Measurements from ENCODE around the gene FBXW4.
"Not testable (repeated sequence)": the region's sequence is repeated elsewhere in the genome, so short reads cannot be mapped to it uniquely, and the experiment has no call there.

Gene FBXW4

GRCh38 chr10:101653536-101653935 is 41.4 kb downstream of the FBXW4 start:
- no peak for DNase-seq

- no peak for DNase-seq
Observed at GRCh38 chr10:101651336-101651735, 43.6 kb downstream of the FBXW4 start.

DNA sequence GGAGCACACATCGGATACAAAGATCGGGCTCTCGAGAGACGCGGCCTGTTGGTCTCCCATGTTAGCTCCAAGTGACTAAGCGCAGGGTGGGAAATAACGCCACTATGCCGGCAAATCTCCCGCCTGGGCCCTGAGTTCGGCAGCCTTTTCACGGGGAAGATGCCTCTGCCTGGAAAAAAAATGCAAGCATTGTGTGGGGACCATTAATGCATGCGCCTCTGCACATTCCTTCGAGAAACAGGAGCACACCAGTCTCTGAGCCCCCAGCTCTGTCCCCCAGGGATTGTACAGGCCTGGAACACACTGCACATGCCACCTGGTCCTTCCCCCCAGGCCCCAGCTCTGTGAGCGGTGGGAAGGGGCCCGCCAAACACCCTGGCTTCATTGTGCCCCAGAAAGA is 44.1 kb downstream of the FBXW4 start:
- DNase-seq = no peak

- DNase-seq = no peak
Observed at GRCh38 chr10:101649525-101650085, 45.4 kb downstream of the FBXW4 start.

- no peak for DNase-seq
Observed at GRCh38 chr10:101647255-101647654, 47.7 kb downstream of the FBXW4 start.

DNA sequence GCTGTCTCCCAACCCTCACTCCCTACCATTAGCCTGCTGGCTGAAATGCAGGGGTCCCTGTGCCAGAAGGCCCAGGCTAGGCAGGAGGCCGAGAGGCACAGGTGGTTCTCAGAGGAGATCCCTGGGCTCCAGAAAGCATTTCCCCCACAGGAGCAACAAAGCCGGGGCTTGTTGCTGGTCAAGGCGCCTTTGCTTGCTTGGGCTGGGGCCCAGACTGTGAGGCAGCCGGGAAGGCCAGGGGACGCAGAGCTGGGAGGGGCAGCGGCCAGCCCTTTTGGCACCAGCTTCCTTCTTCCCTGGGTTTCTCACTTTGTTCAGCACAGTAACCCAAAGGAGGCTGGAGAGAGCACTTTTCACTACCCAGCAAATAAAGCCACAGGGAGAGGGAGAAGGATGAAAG is 48.6 kb downstream of the FBXW4 start:
- no peak for DNase-seq

- DNase-seq = no peak
Observed at GRCh38 chr10:101645659-101646058, 49.3 kb downstream of the FBXW4 start.

DNA sequence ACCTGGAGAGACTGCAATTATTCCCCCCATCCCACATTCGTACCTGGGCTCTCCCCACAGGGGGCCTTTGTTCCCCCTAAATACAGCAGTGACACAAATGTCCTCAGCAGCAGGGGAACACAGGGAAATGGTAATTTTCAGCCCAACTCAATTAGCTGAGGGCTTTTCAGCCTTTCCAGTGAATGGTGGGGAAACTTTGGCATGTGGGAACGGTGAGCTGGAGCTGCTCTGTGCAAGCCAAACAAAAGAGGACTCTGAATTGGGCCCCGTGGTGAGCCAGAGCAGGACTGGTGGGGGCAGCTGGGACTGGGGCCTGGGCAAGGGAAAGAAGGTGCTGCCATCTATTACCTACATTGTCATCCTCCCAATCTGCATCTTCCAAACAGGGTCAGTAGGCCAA is 51.0 kb downstream of the FBXW4 start:
- DNase-seq = no peak

GRCh38 chr10:101643546-101643945 is 51.4 kb downstream of the FBXW4 start:
- DNase-seq = no peak

DNA sequence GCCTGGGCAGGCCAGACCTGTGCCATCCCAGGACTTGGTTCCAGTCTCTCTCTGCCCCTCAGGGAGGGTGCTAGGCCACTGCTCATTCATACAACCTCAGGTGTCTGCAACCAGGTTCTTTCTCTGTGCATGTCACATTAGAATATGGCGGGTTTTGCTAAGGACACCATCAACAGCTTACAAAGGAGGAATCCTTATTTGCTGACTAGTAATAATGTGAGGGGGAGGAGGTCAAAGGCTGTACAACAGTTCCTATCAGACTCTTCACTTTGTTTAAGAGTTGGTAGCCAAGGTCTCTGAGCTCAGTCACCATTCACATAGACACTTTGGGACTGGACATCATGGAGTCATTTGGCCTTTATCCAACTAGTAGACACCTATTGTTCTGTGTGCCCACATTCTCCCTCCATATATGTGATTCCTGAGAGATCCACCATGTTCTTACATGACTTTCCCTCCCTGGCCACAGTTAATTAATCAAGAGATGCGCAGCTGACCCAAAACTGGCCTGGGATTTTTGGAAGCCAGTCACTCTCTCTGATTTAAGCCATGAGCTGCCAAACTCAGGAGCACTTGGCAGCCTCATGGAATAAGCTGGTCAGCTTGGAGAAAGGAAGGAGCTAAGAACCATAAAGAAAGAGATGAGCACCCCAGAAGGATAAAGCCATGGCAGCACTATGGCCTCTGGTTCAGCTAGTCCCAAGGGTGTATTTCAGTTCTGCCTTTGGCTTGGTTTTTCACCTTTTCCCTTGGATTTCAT is 55.6 kb downstream of the FBXW4 start:
- DNase-seq = no peak

GRCh38 chr10:101633510-101633909 is 61.5 kb downstream of the FBXW4 start:
- not testable (repeated sequence) for DNase-seq

- no peak for DNase-seq
Observed at GRCh38 chr10:101631821-101632475, 63.0 kb downstream of the FBXW4 start.

GRCh38 chr10:101630633-101630920 is 64.4 kb downstream of the FBXW4 start:
- DNase-seq = no peak

- DNase-seq = no peak
Observed at GRCh38 chr10:101629837-101630632, 64.9 kb downstream of the FBXW4 start.

DNA sequence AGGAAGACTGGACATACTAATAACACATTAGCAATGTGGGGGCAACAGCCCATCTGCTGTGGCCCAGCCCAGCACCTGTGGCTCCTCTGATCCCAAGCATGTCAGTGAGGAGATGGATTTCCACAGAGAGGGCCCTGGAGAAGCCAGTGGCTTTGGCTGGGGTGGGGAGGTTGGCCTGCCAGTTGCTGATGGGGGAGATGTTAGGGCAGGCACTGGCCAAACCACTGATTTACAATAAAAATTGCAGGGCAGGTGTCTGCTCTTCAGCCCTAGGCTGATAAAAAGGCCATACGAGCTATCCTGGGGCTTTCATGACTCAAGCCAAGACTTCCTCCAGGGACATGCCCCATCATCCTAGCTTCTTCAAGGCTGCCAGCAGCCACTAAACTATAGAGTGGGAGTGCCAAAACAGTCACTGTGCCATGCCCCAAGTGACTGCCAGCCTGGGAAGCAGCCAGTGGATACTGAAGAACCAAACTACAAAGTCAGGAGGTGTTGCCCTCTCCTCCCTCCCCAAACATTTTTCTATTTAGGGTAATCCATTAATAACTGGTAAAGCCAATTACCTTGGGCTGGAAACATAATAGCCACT is 69.1 kb downstream of the FBXW4 start:
- no peak for DNase-seq

GRCh38 chr10:101624526-101625102 is 70.4 kb downstream of the FBXW4 start:
- no peak for DNase-seq

DNA sequence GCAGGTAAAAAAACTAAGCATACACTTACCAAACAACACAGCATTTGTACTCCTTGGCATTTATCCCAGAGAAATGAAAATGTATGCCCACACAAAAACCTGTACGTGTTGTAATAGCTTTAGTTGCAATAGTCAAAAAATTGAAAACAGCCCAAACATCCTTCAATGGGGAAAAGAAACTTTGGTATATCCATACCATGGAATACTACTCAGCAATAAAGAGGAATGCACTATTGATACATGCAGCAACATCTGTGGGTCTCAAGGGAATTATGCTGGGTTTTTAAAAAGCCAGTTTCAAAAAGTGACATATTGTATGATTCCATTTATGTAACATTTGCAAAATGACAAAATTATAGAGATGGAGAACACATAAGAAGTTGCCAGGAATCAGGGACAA is 71.4 kb downstream of the FBXW4 start:
- no peak for DNase-seq

GRCh38 chr10:101619983-101620382 is 75.0 kb downstream of the FBXW4 start:
- DNase-seq = no peak

DNA sequence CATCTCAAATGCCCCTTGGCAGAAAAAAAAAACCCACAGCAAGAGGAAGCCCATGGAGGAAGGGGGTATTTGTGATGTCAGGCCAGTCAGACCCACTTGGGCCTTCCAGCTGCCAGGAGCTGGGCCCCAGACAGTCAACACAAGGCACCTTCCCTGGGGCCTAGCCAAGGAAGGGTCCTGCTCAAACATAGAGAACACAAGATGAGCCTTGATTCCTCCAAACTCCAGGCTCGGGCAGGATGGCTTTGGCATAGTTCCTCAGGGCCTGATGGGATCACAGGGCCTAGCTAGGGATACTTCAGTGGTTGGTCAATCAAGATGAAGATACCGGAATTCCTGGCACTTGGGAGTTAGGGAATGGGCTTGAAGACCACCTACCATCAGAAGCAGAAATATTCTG is 76.1 kb downstream of the FBXW4 start:
- no peak for DNase-seq

DNA sequence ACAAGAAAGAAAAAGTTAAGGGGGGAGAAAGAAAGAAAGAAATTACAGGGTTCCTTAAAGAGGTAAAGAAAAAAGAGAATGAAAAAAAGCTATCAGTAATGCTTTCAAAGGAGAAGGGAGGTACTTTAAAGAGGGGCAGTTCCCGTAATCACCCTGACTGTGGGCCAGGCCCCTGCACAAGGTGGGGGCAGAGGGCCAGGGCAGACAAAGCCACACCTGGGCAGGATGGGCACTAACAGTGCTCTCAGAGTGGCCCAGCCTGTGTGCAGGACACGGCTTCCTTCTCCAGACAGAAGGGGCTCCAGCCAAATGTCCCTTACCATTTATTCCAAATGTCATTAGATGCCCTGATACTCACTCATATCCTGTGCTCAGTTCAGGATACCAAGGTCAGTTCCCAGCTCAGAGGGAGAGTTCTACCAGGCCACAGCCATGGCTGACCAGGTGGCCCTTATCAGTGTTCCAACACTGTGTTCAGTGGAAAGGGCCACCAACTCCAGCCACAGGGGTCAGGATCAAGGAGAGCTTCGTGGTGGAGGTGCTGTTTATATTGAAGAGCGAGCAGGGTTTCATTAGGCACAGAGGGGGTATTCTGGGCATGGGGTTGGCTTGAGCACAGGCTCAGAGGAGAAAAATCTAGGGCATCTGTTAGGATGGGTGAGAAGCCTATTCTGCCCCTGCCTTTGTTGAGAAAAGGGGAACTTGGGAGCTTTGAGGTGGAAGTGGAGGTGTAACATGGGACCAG is 77.0 kb downstream of the FBXW4 start:
- DNase-seq = no peak

- DNase-seq = no peak
Observed at GRCh38 chr10:101617102-101617823, 77.7 kb downstream of the FBXW4 start.

All from activated CD8-positive, alpha-beta memory T cell treated with anti-CD3 and anti-CD28 coated beads, Interleukin-2, amount 50 U/mL, for 48 hours (primary cell).